Measurements from ENCODE around the gene ASXL2.
"Not testable (repeated sequence)": the region's sequence is repeated elsewhere in the genome, so short reads cannot be mapped to it uniquely, and the experiment has no call there.

The ASXL2 gene

GRCh38 chr2:25855065-25855464, 23.2 kb downstream of the ASXL2 start:
- no peak overlapping the region for H3K4me3 ChIP-seq (ENCODE audit: control insufficient read depth, low read depth, low read length)
- no peak for DNase-seq (ENCODE audit: low read depth)
- TF ChIP-seq CTCF (conservative IDR thresholded peaks at IDR 0.05; ENCODE audit: control insufficient read depth, insufficient read depth, low read depth, low read length): no peak

- no peak for TF ChIP-seq CTCF (conservative IDR thresholded peaks at IDR 0.05; ENCODE audit: control insufficient read depth, insufficient read depth, low read depth, low read length)
- DNase-seq (ENCODE audit: low read depth): no peak
- no peak overlapping the region for H3K4me3 ChIP-seq (ENCODE audit: control insufficient read depth, low read depth, low read length)
These were observed 23.7 kb downstream of the ASXL2 start for GRCh38 chr2:25854613-25855012.

- H3K4me3 ChIP-seq (ENCODE audit: control insufficient read depth, low read depth, low read length): no peak overlapping the region
- no peak for DNase-seq (ENCODE audit: low read depth)
- TF ChIP-seq CTCF (conservative IDR thresholded peaks at IDR 0.05; ENCODE audit: control insufficient read depth, insufficient read depth, low read depth, low read length): no peak
These were observed 25.1 kb downstream of the ASXL2 start for GRCh38 chr2:25853038-25853638.

- peak; percentile 65 for TF ChIP-seq CTCF (conservative IDR thresholded peaks at IDR 0.05; ENCODE audit: control insufficient read depth, insufficient read depth, low read depth, low read length)
- DNase-seq (ENCODE audit: low read depth): peak; percentile 87
- peak overlapping the region; percentile 25 for H3K4me3 ChIP-seq (ENCODE audit: control insufficient read depth, low read depth, low read length)
These were observed 26.4 kb downstream of the ASXL2 start for GRCh38 chr2:25851740-25852503.

GRCh38 chr2:25850400-25850799, 27.9 kb downstream of the ASXL2 start:
- not testable (repeated sequence) for DNase-seq (ENCODE audit: low read depth)

GRCh38 chr2:25849350-25849749, 28.9 kb downstream of the ASXL2 start:
- DNase-seq (ENCODE audit: low read depth); H3K4me3 ChIP-seq (ENCODE audit: control insufficient read depth, low read depth, low read length): not testable (repeated sequence)

More at GRCh38 chr2:25850400-25850799, 27.9 kb downstream of the ASXL2 start:
- not testable (repeated sequence) for H3K4me3 ChIP-seq (ENCODE audit: control insufficient read depth, low read depth, low read length)

- no peak for TF ChIP-seq CTCF (conservative IDR thresholded peaks at IDR 0.05; ENCODE audit: control insufficient read depth, insufficient read depth, low read depth, low read length)
- peak; percentile 47 for DNase-seq (ENCODE audit: low read depth)
- H3K4me3 ChIP-seq (ENCODE audit: control insufficient read depth, low read depth, low read length): no peak overlapping the region
These were observed 32.3 kb downstream of the ASXL2 start for GRCh38 chr2:25845843-25846505.
